Neural progenitor cell (in vitro differentiated cells): Measurements from ENCODE around the gene C4BPB.

Experiments used
- EZH2 ChIP-seq: fragments of 200-600 bp; sonication (generic); IDR thresholded peaks from 2 replicates; pipeline ENCODE4 v1.6.1; 2017; ENCODE audit warnings: antibody characterized with exemption, mild to moderate bottlenecking, moderate library complexity
- EZH2phosphoT487 ChIP-seq: fragments of 200-600 bp; sonication (generic); IDR thresholded peaks from 2 replicates; pipeline ENCODE4 v1.6.1; 2017; ENCODE audit warnings: antibody characterized with exemption
- TF ChIP-seq, protein P1 (sequence below): fragments of 200-600 bp; sonication (generic); IDR thresholded peaks from 2 replicates; pipeline ENCODE4 v1.5.1; 2017; ENCODE audit warnings: antibody characterized with exemption, mild to moderate bottlenecking

DNA sequence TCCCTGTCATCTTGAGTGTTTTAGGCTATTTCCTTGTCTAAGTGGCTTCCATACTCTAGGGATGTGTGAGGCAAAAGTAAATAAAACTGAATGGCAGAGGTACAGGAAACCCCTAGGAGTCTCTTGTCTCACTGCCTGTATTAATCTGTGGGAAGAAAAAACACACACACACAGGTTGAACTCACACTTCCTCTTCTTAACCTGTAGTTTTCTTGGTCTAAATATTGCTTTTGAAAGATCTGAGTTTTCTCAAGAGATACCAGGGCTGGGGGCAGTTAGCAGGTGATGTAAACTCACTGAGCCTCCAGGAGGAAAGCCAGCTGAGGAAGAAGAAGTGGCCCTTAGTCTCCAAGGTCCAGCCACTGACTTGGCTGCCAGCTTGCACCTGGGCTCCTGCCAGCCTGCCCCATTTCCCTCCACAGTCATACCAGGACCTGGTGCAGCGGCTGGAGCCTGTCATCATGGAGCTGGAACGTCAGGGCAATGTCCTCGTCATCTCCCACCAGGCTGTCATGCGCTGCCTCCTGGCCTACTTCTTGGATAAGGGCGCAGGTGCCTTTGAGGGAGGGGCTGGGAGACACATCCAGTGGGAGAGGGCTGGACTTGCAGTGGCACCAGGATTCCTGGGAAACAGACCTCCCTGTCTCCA, 18.7 kb upstream of the C4BPB start:
- TF ChIP-seq, protein P1, sequence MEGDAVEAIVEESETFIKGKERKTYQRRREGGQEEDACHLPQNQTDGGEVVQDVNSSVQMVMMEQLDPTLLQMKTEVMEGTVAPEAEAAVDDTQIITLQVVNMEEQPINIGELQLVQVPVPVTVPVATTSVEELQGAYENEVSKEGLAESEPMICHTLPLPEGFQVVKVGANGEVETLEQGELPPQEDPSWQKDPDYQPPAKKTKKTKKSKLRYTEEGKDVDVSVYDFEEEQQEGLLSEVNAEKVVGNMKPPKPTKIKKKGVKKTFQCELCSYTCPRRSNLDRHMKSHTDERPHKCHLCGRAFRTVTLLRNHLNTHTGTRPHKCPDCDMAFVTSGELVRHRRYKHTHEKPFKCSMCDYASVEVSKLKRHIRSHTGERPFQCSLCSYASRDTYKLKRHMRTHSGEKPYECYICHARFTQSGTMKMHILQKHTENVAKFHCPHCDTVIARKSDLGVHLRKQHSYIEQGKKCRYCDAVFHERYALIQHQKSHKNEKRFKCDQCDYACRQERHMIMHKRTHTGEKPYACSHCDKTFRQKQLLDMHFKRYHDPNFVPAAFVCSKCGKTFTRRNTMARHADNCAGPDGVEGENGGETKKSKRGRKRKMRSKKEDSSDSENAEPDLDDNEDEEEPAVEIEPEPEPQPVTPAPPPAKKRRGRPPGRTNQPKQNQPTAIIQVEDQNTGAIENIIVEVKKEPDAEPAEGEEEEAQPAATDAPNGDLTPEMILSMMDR = no peak
- no peak for TF ChIP-seq EZH2
- TF ChIP-seq EZH2phosphoT487 = no peak
